ENCODE results near the gene RPS6KA2.
A peak's percentile ranks its signal among the peaks of the same experiment; 100 is the strongest.

The RPS6KA2 gene

DNA sequence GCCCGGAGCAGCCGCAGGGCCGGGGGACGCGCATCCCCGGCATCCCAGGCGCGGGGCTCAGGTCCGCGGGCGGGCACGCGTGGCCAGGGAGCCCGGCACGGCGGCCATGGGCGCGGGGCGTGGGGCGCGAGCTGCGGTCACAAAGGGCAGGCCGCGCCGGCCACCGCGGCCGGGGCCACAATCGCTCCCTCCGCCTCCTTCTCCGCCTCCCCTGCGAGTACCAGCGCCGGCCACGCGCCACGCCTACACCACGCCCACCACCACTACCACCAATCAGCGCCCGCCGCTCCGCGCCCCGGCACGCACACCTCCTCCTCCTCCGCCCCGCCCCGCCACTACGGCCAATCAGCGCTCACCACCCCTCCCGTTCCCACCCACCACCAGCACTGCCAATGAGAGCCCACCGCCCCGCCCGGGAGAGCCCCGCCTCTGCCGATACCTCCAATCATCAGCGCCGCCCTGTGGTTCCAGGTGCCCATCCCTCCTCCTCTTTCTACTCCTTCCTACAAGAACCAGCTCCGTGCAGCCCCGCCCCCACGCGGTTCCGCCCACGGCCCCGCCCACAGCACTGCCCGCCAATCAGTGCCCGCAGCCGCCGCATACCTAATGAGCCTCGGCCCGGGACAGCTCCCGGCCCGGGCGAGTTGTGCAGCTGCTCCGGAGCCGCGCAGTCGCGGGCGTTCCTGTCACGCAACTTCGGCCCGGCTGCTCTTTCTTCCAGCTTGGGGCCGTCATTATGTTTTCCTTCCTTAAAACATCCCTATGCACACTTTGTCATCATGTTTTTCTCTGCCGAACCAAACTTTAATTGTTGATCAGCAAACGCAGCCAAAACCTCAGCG is at the start of gene RPS6KA2:
RPS6KA2 (minus strand) TSS at position 219 of the 842 bp plus-strand sequence. CDS start 232 bp downstream, outside the sequence.
- DNase-seq (ENCODE audit: low spot score) = peak; percentile 95

DNA sequence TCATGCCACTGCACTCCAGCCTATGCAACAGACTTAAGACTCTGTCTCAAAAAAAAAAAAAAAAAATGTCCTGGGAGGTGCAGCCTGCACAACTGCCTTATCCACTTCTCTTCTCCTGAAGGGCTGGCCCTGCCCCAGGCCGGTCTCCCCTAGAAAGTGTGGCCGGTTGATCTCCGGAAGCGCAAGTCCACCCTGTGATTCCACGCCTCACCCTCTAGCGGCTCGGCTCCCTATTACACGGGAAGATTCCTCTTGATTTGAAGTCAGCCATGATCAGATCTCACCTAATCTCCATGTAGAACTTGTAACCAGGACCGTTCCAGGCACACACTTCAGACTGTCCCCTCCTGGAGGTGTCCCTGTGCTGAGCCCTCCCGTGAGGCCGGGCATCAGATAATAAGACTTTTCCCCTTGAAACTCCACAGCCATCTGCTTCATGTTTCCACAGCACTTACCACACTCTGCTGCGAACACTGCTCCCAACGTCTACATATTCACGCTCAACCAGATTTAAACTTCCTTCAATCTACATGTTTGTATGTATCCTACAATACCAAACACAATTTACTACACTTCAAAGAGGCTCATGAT is 49.3 kb upstream of the RPS6KA2 start:
- DNase-seq (ENCODE audit: low spot score) = no peak

DNA sequence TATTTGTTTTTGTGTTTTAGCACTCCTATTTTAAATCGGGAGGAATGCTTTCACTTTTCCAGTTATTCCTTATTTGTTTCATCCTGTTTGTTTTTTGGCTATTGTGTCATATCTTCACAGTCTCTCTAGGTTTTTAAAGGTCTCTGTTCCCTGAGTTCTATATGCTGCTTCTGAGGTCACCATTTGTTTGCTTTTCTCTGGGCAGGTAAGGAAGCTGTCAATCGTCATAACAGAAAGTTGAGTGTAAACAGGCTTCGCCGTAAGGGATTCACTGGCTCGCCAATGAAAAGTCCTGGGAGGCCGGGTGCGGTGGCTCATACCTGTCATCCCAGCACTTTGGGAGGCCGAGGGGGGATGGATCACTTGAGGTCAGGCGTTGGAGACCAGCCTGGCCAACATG is 48.7 kb upstream of the RPS6KA2 start:
- DNase-seq (ENCODE audit: low spot score) = no peak

DNA sequence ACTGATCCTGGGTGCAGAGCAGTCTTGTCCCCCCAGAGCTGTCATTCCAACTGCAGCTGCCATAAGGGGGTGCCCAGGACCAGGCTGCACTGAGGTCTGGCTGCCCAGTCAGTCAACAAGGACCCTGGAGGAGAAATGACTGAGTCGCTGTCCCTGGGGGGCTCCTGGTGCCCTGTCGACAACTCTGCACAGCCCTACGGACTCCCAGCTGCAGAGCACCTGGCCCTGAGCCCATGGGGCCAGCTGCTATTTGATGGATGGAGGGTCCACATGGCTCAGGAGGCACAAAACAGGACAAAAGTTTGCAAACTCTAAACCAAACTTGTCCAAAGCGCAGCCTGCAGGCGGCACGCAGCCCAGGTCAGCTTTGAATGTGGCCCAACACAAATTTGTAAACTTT is 46.3 kb upstream of the RPS6KA2 start:
- DNase-seq (ENCODE audit: low spot score) = no peak

DNA sequence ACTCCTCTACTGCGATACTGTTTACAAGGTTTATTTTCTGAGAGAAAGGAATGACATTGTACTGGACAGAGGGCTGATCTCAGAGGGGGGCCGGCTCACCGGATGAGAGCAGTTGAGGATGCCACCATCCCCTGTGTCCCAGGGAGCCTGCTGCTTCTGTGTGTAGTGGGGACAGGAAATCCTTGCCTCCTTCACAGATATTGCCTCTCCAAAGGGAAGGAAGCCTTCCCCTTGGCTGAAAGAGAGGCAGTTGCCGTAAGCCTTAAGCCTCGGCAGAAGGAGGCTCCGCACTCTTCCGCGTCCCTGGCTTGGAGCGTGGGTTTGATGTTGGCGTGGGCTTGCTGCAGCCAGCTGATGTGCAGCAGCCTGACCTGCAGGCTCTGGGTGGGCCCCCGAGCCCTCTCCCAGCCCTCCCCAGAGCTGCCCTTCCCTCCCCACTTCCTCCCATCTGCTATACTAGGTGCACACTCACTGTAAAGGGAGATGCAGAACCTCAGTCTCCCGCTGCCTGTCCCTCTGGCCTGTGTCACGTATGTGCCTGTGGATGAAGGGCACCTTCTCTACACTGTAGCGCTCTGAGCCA is 45.7 kb upstream of the RPS6KA2 start:
- DNase-seq (ENCODE audit: low spot score) = no peak

DNA sequence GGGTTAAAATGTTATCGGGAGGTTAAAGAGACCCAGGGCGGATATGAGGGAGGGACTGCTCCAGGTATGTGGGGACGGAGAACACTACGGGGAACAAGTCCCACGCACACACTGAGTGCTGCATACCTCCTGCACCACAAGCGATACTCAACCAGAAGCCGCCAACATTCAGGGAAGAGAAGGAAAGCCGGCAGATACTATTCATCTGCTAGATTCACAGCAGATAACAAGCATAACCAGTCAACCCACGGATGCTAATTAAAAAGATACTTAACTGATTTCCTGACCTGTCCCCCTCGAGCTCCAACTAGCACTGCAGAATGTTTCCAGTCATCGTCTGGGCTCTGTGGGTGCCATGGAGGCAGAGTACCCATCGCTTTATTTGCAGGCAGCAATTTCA is 45.1 kb upstream of the RPS6KA2 start:
- DNase-seq (ENCODE audit: low spot score) = no peak

DNA sequence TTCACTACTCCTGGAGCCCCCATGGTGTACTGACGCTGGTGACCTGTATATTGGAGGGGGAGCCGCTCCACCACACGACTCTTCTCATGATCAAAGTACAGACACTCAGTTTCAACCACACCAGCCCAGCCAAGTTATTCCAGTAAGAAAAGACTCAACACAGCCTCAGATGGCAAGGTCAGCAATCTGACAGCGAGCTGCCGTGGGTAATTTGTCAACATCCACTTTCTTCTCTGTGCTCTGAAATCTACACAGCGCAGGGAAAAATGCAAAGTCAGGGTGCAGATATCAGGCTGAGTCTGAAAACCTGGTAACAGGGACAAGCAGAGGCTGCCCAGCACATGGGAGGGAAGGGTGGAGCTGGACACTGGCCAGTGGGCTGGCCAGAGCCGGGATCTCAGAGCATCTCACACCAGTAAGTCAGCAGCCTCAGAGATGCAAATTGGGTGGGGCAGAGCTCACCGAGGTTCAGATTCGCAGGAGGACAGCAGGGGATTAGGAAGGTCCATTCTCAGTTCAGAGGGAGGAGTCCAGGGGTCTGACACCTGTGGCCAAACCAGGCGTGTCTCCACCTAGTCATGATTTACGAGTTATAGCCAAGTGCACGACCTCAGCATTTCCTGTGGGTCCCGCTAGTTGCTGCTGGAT is 44.5 kb upstream of the RPS6KA2 start:
- no peak for DNase-seq (ENCODE audit: low spot score)

DNA sequence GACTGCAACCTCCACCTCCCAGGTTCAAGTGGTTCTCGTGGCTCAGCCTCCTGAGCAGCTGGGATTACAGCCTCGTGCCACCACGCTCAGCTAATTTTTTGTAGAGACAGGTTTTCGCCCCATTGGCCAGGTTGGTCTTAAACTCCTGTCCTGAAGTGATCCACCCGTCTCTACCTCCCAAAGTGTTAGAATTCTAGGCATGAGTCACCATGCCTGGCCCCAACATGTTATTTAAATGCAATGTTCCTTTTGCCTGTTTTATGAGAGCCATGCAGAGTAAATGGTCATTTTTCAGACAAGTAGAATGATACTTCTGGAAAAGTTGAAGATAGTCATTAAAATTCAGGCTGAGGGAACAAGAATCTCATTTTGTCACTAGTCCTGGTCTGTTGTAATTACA is 43.8 kb upstream of the RPS6KA2 start:
- no peak for DNase-seq (ENCODE audit: low spot score)

DNA sequence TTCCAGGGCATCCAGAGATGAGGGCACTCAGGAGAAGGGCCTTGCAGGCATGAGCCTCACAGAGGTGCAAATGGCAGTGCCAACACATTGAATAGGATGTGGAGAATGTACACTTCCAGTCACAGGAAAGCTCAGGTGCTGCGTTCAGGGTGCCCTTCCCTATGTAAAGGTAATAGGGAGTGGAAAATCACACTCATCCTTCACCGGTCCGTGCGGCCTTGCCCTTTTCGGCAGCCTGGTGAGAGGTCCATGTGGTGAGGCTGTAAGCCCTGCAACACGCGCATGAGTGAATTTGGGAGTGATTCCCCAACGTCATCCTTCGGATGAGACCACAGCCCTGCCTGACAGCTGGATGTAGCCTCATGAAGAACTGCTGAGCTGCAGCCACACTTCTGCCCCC is 43.0 kb upstream of the RPS6KA2 start:
- no peak for DNase-seq (ENCODE audit: low spot score)

DNA sequence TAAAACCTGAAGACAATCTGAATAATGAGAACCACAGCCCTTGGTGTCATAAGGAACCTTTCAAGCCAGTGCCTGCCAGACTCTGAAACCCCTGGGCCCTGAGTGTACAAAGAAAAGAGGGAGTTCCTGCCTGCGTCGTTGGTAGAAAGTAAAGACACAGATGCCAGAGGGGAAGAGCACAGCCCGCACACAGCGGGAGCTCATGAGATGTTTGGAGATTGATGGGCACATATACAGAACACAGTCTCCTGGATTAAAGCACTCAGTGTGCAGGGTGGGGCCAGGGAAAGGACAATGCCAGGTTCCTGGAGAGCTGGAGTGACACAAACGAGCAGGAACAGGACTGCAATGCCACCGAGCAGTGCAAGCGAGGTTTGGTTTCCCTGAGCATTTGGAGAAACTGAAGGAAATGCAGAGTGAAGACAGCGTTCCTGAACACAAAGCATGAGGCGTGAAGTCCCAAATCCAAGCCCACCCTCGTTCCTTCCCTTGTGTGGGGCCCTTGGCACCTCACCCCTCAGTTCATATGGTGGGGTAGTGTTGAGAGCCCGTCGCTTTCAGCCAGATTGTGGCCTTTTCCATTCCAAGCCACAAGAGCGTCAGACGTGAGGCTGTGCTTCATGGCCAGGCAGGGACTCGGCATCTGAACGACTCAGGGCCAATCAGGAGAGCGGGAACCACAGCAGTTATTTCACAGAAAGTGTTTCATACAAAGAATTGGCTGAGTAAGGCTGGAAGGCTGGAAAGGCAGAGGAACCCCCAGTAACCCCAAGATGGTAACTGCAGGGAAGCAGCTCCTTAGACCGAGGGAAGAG is 41.0 kb upstream of the RPS6KA2 start:
- DNase-seq (ENCODE audit: low spot score) = no peak

DNA sequence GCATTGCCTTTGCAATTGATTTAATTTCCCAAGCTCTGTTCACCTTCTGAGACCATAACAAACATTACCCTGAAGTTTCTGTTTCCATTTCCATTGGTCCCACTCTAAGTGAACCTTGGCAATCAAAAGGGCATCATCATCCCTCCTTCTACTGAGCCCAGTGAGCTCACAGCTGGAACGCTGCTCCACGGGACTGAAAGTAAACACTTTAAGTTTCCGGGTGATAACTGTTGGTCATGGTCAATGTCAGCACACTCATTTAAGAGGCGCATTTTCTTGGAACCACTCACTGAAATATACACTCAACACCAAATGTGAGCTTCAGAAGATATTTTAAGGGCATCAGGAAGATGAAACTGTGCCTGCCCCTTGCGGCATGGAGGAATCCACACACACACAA is 37.1 kb upstream of the RPS6KA2 start:
- no peak for DNase-seq (ENCODE audit: low spot score)

DNA sequence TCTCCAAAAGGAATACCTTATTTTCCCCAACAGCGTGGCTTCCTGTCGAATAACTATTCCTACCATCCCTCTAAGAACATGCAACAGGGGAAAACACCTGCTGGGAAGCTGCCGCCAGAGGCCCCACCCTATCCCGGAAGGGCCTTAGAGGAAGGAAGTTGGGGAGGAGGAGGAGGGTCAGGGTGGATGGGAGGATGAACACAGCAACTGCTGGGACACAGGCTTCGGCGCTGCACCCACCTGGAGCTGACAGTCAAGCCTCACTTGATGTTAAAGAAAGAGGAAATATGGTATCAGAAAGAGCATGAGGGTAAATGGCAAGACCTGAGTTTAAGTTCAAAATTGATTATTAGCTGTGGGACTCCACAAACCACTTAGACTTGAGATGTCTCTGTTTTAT is 36.5 kb upstream of the RPS6KA2 start:
- no peak for DNase-seq (ENCODE audit: low spot score)

DNA sequence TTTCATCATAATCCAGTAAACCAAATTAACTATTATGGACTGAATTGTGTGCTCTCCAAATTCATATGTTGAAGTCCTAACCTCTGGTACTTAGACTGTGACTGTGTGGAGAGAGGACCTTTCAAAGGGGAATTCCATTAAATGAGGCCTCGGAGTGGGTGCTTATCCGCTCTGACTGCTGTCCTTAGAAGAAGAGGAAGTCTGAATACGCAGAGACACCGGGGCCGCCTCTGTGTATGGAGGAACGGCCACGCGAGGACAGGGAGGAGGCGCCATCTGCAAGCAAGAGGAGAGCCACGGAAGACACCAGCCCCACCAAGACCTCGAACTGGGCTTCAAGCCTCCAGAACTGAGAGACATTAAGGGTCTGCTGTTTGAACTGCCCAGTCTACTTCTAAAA is 35.6 kb upstream of the RPS6KA2 start:
- no peak for DNase-seq (ENCODE audit: low spot score)

DNA sequence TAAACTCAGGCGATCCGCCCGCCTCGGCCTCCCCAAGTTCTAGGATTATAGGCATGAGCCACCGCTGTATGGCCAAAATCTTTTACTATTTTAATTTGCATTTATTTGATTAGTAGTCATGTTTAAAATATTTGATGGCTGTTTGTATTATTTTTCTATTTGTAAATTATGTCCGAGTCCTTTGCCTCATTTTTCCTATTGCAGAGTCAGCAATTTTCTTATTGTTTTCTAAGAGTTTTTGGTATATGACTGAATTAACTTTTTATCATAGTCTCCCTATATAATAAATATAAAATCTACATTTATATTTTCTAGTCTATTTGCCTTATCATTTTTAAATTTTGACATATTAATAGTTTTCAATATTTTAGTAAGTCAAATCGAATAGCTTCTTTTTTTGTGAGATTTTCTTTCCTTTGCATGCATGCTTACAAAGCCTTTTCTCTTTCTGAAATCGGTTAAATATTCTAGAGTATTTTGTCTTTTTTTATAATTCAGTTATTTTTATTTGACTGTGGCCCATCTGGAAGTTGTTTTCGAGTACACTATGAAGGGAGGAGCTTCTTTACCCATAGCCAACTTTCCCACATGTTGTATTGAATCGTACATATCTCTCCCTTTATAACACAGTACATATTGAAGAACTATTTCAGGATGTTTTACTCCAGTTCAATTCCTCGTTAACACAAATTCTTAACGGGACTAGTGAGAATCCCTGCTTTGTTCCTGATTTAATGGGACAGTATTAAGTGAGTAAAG is 34.5 kb upstream of the RPS6KA2 start:
- DNase-seq (ENCODE audit: low spot score) = no peak

DNA sequence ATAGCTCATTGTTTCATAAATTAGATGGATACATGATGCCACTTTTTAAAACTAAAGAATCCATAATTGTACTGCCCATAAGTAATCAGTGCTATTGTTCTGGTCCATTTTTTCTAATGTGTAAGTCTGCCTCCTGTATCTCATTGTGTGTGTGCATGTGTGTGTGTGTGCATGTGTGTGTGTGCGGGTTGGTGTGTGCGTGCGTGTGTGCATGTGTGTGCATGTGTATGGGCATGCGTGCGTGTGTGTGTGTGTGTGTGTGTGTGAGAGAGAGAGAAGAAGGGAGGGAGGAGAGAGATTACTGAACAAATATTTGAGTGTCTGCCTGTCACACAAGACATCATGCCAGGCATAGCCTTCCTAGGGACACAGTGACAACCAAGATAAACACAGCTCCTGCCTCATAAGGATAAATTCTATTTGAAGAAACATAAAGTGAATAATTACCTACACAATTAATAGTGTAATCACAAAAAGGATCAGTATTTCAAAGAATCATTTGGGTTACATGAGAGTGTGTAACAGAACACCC is 33.2 kb upstream of the RPS6KA2 start:
- no peak for DNase-seq (ENCODE audit: low spot score)

DNA sequence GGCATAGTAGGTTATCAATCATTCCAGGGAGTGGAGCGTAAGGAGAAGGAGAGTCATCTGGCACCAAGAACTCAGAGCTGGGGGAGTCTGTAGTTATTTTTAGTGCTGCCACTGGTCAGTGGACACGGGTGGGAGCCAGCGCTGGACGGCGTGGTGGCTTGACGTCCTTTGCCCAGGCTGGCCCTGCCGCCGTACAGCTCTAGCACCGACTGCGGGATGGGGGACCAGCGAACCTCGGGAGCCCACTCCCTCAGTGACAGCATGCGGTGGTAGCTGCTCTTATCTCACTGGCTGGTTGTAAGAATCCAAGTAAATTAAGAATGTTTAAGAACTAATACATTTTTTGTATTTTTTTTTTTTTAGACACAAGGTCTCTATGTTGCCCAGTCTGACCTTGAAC is 32.5 kb upstream of the RPS6KA2 start:
- DNase-seq (ENCODE audit: low spot score) = no peak

DNA sequence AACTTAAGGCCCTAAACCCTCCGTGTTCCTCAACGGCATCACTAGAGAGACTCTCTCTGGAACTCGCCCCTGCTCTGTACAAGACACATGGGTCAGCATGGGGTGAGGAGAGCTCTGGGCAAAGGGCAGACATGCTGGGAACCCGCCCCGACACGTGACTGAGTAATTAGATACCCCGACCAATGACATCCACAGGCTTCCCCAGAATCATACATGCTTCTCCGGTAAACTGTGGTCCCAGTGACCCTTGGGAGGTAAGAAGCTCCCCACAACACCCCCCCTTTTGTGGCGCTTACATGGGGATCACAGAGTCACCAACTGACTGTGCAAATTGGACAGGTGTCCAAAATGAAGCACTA is 31.7 kb upstream of the RPS6KA2 start:
- DNase-seq (ENCODE audit: low spot score) = no peak

DNA sequence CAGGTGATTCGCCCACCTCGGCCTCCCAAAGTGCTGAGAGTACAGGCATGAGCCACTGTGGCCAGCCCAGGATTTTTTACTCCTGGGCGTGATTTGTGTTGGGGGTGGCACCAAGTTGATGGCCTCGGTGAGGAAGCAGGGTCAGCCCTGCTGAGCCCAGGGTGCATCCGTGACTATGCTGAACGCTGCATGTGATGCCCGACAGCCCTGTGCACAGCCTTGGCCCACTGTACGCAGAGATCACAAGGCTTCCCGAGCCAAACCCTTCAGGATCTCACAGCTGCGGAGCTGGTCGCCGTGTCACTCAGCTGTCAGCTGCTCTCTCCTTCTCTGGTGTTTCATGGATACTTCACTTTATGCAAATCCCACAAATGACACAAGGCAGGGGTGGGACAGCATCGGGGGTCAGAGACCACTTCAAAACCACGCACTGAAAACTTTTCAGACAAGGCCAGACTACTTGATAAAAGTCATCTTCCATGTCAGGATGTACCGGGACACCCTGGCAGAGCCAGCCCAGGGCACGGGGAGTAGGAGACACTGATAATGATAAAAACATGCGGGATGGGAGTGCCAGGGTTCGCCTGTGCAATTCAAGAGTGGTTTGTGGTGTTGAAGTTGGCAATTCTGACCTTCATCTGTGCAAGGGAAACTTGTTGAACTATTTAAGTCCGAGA is 31.2 kb upstream of the RPS6KA2 start:
- DNase-seq (ENCODE audit: low spot score) = no peak

DNA sequence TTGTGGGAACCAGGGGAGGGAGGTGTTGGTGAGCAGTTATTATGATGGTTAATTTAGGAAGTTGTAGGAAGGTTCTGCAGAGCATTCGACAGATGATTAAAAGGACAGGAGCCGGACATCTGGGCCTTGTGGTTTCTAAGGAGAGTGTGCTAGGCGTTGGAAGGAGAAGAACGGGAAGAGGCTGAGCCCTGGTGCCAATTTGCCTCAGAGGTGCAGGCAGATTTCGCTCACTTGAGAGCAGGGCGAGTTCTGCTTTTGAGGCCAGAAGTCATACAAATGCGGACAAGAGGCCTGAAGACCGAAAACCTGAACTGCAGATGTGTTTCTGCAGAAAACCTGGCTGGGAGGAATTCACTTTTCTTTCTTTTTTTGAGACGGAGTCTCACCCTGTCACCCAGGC is 30.5 kb upstream of the RPS6KA2 start:
- no peak for DNase-seq (ENCODE audit: low spot score)

Data from hematopoietic multipotent progenitor cell treated with erythropoietin and hydrocortisone succinate and interleukin-3 and kit ligand, for 17 days (in vitro differentiated cells).